DMS 273 (cell line): ENCODE data around the gene LTC4S.

Experiments used
- DNase-seq: peaks from one replicate; lab custom pipeline; 2025; ENCODE audit not compliant: unreplicated experiment; lab: John Stamatoyannopoulos, UW

Gene LTC4S

DNA sequence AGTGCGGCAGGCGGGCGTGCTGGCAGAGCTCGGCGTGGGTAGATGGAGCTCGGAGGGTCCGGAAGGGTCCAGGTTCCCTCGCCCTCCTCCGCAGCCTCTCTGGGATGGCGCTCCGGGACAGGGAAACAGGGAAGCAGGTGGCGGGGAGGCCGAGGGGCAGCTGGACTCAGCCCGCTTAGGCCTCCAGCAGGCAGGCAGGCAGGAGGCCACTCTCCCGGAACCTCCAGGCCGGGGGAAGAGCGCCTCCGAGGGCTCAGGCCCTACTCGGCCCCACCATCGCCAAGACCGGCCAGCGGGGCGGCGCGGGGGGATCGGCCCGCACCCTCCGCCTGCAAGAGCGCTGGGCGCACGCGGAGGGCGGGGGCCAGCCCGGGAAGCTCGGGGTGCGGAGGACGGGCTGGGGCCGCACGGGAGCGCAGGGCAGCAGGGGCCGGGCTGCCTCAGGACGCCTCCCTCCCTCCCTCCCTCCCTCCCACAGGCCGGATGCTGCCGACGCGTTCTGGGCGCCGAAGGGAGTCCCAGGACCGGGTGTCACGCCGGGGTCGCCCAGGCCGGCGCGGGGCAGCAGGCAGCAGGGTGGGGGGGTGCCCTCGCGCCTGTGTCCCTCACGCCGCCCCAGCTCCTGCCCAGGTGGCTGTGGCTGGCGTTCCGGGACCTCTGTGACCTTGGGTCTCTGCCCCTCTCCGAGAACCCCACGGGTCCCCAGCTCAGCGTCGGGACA lies 11.9 kb downstream of the LTC4S start:
- DNase-seq, result peak; percentile 59

DNA sequence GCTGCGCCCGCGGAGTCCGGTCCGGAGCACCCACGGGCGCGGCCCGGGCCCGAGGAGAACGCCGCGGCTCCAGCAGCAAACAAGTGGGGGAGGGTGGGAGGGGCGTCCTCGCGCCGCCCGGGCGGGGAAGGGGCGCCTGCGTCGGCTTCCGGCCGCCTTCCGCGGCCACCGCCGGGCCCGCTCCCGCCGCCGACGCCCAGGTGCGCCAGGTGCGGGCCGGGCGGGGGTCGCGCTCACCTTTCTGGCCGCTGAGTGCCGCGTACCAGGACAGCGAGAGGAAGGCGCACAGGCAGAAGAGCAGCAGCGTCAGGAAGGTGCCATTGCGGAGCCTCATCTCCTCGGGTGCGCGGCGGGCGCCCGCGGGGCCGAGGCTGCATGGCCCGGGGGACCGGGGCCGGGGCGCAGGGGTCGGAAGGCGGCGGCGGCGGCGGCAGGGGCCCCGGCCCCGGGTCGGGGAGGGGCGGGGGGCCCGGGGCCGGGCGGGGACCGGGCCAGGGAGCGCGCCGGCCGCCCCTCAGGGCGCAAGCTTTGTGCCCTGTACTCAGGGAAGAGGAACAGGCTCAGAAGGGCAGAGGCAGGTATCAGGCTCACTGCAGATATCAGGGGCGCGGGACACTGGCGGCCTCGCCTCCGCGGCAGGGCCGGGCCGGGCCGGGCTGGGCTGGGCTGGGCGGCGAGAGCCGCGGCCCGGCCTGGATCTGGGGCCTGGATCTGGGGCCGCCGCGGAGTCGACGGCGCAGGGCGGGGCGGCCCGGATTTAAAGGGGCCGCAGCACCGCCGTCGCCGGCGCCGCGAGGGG lies 12.7 kb downstream of the LTC4S start, which contains the start of gene MGAT4B:
MGAT4B (minus strand) TSS at position 617 of the 799 bp plus-strand sequence; CDS start at position 334, 283 bp downstream.
- peak; percentile 89 for DNase-seq

DNA sequence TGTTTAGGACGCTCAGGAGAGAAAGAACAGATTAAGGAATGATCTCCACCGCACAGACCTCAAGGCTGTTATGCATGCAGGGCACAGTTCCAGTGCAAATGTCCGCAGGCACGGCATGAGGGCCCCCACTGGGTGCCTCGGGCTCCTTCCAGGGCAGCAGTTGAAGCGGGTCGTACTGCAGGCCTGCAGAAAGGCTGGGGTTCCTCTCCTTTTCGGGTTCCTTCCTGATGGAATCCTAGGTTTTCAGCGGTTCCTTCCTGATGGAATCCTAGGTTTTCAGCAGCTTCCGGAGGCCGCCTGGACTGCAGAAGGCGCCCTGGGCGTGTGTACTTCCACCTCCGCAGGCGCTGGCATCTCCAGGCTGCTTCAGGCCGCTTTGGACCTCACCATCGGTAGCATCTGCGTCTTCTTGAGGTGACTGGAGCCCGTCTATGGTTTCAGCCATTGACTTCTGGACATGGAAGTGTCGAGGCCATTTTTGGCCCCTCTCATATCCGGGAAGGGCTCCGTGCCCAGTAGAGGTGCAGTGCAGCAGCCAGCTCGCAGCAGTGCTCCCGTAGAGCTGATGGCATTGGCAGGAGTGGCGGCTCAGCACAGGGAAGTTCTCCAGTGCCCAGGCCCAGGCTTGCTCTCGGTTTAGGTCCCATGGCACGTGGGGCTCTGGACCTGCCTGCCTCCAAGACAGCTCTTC lies 18.5 kb downstream of the LTC4S start:
- no peak for DNase-seq

DNA sequence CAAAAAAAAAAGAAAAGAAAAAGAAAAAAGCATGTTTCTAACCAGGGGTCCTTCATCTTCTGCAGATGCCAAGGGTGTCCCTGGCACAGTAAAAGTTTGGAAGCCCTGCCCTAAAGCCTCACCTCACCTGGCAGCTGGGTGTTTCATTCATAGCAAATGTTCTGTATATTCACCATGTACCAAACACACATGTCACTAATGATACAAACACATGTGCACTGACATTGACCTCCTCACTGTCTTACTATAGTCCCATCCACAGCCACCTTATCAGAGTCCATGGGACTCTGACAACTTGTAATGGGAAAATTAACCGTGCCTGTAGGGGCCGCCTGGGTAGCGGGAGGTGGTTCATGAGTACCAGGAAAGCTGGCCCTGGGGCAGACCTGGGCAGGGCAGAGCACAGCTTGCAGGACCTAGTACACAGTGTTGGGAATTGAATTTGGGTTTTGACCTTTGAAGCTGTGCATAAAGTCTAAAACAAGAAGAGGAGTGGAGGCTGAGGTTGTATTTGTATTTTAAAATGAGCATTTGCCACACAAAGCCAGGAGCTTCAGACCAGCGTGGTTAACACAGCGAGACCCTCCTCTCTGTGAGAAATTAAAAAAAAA lies 19.3 kb downstream of the LTC4S start:
- no peak for DNase-seq

DNA sequence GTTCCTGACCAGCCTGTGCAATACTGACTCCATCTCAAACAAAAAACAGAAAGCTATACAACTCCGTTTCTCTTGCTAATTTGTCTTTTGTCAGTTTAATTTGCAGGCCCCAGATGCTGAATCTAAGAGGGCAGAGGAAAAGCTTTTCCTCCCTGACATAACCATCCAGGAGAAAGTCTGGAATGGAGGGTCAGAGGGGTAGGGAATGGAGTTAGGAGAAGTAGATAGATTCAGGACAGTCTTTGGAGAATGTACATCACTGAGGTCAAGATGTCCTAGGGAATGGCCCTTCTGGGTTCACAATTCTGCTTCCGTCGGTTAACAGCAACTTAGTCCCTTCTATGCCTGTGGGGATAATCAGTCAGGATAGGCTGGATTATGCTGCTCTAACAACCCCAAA lies 20.3 kb downstream of the LTC4S start:
- DNase-seq, result no peak

DNA sequence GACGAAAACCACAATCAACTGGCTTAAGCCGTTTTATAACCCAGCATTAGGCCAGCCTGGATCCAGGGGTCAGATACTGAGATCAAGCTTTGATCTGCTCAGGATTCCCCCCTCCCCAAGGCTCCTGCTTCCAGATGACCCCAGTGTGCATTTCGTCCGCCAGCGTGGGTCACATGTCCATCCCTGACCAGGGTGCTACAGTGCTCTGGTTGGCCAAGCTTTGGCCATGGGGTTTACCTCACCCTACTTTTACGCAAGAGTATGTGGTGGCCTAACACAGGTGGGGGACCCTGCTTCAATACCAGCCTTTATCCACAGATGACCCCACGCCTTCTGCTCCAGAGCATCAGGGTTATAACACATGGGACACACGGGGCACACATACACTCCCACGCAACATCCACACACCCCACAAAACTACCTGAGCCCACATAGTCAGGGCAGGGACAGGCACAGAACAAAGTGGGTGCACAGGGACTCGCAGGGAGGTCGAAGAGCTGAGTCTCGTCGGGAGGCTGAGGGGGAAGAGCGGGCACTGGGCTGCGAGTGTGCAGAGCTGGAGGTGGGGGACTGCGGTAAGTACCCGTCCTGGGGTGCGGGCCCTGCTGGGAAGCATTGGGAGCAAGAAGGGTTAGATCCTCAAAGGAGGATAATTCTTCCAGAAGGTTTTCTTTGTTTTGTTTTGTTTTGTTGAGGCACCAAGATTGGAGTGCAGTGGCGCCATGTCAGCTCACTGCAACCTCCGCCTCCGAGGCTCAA lies 21.9 kb downstream of the LTC4S start:
- DNase-seq, result no peak

DNA sequence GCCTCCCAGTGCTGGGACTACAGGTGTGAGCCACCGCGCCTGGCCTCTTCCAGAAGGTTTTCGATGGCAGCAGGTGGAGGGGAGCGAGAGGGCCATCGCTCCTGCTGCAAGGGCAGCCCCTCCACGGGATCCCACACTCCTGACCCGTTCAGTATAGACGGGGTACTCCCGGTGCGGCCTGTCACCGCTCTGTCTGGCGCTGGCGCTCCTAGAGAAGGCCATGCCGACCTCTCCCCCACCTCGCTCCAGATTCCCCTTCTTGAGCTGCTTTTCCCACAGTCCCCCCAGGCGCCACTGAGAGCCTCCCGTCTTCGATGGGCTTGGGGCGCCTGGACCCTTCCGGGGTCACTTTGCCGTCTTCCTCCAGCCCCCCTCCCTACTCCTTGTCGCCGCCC lies 22.6 kb downstream of the LTC4S start:
- no peak for DNase-seq

DNA sequence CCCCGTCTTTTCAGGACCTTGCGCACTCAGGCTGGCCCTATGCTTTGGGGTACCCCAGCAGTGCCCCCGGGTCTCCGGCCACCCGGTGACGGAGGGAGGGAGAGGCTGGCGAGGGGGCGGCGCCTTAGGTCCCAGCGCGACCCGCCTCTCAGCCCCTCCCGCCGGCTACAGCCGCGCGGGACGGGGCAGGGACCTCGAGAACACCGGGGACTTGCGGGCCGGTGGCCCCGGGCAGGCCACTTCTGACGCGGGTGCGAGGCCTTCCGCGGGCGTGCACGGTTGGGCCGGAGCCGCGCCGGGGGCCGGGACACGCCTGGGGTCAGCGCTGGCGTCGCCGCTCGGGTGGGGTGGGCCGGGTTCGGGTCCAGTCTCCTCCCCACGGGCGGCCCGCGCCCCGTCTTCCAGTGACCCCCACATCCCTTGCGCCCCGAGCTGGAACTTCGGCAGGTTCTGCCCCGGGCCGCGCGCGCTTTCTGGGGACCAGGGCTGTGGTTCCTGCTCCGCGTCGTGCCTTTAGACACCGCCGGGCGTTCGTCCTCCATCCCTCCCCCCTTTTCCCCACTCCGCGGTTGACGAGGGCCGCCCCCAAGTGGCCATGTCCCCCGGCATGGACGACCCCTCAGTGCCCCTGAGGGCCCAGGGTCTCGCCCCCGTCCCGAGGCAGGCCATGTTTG lies 23.1 kb downstream of the LTC4S start:
- no peak for DNase-seq

DNA sequence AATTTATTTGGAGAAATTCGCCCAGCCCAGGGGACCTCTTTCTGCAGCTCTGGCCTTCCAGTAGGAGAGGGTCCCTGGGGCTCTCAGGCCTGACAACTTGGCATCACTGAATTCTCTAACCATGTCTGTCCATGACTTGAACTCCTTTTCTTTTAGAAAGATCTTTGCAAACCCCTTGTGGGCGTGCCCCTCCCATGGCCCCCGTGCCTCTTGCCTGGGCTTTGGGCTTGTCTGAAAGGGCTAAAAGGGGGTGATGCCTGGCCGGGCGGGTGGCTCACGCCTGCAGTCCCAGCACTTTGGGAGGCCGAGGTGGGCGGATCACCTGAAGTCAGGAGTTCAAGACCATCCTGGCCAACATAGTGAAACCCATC lies 23.7 kb downstream of the LTC4S start:
- DNase-seq, result no peak

DNA sequence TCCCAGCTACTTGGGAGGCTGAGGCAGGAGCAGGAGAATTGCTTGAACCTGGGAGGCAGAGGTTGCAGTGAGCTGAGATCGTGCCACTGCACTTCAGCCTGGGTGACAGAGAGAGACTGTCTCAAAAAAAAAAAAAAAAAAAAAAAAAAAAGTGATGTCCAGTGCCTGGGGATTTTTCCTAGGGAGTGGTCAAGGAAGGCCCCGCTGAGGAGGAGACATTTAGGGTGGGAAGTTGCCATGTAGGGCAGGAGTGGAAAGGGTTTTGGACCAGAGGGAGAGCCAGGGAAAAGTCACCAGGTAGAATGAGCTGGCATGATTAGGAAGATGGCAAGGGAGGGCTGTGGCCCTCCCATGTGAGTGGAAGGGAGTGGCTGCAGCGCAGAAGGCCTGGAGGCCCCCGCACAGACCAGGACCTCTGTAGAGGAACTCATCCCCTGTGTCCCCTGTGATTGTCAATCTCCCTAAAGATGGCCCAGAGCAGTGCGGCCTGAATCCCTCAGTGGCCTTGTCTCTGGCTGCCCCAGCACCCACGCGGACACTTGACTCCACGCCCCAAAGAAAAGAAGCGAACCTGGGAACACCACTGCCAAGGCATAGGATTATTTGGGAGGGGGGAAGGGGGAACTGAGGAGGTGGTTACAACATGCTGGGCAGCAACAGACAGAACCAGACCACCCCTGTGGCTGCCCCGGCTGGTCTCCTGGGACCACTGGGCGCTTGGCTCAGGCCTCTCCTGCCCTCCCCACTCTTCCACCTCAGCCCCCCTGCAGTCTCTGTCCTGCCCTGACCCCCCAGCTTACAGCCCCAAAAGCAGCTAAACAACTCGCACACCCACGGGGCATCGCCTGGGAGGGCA lies 24.3 kb downstream of the LTC4S start:
- no peak for DNase-seq

DNA sequence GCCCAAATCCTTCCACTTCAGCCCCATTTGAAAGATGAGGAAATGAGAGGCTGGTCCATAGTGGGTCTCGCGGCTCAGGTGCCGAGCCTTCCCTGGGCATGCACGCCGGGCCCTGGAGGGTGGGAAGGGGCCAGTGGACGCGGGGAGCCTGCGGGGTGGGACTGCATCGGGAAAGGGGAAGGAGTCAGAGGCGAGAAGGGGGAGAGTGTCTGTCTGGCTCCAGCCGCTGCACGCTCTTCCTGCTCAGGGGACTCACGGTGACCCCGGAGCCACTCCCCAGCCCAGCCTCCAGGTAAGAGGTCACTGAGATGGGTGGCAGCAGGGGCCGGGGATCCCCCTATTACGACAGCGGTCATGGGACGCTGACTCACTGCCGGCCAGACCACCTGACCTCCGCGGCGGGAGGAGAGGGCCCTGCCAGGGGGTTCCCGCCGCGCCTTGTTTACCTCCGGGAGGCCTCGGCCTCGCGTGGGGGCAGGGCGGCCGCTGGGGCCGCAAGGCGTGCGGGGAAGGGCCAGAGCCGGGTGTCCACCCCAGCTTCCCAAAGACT lies 25.0 kb downstream of the LTC4S start:
- peak; percentile 77 for DNase-seq

DNA sequence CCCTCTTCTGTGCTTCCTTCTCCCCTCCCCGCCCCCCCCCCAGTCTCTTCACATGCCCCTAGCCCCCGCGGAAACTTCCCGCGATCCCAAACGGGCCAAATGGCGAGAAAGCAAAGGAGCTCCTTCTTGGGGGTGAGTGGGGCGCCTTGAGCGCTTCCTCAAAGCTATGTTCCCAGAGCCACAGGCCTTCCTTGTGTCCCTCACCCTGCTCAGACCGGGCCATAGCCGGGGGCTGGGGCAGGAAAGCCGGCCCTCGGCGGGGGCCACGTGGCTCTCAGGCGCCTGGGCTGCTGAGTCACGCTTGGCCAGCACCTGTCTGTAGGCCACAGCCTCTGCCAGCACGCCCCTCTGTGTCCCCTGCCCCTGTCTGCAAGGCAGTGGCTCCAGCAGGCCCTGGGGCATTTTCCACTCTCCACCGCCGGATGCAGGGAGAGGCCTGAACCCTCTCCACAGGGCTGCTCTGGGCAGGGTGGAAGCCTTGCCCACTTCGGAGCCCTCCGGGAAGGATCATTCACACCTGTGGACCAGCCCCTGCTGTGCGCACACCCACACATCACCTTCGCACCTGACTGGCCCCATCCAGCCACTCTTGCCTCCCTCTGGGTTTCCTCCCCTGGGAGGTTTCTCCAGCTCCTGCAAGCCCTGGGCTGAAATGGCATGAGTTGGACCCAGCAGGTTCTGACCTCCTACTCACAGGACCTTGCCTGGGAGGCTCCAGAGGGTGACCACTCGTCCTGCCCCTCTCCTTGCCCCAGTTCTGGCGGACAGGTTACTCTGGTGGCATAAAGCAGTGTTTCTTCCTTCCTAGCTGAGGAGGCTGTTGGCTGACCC lies 25.7 kb downstream of the LTC4S start:
- peak; percentile 60 for DNase-seq

DNA sequence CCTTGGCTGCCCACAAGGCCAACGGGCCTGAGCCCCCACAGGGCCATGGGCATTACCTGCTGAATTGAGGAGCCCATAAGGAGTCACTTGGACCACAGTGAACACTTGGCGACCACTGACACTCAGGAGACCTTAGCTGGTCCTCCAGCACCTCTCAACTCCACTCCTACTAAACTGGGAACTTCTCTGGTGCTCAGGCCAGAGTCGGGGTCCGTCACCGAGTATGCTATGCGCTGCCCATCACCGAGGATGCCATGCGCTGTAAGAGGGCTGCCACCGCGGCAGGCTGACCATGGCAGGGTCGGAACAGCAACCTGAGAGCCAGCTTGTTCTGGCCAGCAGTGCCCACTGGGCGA lies 26.3 kb downstream of the LTC4S start:
- DNase-seq, result no peak

DNA sequence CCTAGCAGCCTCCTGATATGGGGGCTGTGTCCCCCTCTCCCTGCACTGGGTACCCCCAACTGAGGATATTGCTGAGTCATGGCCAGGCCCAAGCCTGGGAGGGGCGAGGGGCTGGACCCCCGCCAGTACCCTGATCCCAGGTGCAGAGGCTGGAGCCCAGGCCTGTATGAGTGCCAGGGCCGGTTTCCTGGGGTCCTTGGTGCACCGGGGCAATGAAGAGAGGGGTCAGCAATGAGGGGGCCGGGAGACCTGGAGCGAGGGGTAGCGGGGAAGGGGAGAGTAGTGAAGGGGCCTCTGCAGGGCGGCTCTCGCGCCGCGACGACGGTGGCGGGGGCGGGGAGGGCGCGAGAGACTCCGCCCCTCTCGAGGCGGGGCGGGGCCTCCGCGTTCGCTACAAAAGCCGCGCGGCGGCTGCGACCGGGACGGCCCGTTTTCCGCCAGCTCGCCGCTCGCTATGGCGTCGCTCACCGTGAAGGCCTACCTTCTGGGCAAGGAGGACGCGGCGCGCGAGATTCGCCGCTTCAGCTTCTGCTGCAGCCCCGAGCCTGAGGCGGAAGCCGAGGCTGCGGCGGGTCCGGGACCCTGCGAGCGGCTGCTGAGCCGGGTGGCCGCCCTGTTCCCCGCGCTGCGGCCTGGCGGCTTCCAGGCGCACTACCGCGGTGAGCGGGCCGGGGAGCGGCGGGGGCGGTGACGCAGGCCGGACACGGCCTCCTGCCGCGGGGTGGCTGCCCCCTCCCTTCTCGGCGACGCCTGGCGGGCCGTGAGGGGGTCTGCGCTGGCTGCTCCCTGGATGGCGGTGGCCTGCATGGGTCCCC lies 26.9 kb downstream of the LTC4S start, which contains the start of gene SQSTM1:
SQSTM1 (plus strand) TSS at position 423 of the 815 bp plus-strand sequence; CDS start at position 455, 32 bp downstream.
- DNase-seq, result peak; percentile 90

DNA sequence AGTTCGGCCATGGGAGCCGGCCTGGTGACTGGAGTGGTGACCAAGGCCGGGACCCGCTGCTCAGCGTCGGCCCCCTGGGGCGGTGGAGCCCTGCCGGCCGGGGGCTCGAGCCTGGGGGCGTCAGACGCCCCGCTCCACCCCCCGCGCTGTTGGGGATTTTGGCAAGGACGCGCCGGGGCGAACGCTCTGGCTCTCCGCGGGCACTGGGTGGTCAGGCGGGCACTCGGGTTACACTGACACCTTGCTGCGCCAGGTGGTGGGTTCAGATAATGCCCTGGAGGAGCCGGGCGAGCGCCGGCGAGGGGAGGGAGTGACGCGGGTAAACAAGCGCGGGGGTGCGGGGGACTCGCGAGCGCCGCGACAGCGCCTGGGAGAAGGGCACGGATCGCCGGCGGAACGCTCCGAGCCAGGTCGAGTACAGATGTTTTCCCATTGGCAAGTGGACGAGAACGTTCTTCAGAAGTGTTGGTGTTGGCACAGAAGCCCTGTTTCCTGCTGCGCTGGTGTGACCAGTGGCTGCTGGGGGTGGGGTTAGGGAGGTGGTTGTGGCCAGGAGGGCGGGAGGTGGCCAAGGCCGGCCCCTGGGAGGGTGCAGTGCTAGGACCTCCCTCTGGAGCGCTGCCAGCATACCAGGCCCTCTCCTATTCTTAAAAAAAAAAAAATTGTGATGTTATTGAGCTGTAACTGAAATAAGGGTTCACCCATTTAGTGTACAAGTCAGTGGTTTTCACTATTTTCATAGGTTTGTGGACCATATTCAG lies 27.7 kb downstream of the LTC4S start:
- DNase-seq, result peak; percentile 91

DNA sequence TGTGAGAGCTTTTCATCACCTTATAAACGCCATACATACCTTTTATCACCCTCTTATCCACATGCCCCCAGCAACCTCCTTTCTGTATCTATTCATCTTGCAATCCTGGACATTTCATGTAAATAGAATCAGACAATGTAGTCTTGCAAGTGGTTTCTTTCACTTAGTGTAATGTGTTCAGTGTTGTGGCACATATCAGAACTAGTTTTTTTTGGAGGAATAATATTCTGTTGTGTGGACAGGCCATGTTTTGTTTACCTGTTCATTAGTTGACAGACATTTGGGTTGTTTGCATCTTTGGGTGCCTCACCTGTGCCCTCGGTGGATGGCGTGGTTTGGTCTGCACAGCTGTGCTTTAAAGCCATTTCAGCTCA lies 28.3 kb downstream of the LTC4S start:
- no peak for DNase-seq
